H1 (cell line): ENCODE results near the gene CABP2.

Source experiments
- CBX8 ChIP-seq: fragments of 300-800, 300-1000 bp; sonication (generic); IDR thresholded peaks from 2 replicates; pipeline ENCODE4 v1.7.1; 2016; ENCODE audit warnings: low read depth, low read length, borderline replicate concordance
- E2F6 ChIP-seq: IDR thresholded peaks from 2 replicates; pipeline ENCODE4 v1.6.1; 2012; ENCODE audit warnings: inconsistent platforms
- EP300 ChIP-seq, 2 experiments: IDR thresholded peaks; 1 replicate in 1 of 2; 2 replicates in 1 of 2; pipeline ENCODE4 v1.6.1; 2011 to 2012; ENCODE audit warnings: low read depth in 2 of 2, low read length in 2 of 2, mild to moderate bottlenecking in 2 of 2, borderline replicate concordance in 1 of 2, inconsistent platforms in 1 of 2, moderate library complexity in 1 of 2
- KDM1A ChIP-seq: fragments of 200-600, 300-600 bp; sonication (generic); IDR thresholded peaks from 2 replicates; pipeline ENCODE4 v1.7.1; 2016; ENCODE audit warnings: mild to moderate bottlenecking, low read length, borderline replicate concordance
- MAX ChIP-seq: IDR thresholded peaks from 2 replicates; pipeline ENCODE4 v1.6.1; 2012; ENCODE audit warnings: inconsistent platforms
- PHF8 ChIP-seq: fragments of 200-600 bp; sonication (generic); conservative IDR thresholded peaks from 2 replicates; pipeline ENCODE4 v1.7.1; 2012; ENCODE audit warnings: low read depth, mild to moderate bottlenecking, inconsistent platforms, low read length, moderate library complexity
- POLR2A ChIP-seq, 2 experiments: IDR thresholded peaks; 1 replicate in 1 of 2; 2 replicates in 1 of 2; pipeline ENCODE4 v1.6.1; 2011; ENCODE audit warnings: low read depth in 2 of 2, low read length in 2 of 2, mild to moderate bottlenecking in 2 of 2; ENCODE audit errors: control extremely low read depth in 1 of 2
- RFX5 ChIP-seq: IDR thresholded peaks from 2 replicates; pipeline ENCODE4 v1.6.1; 2011; ENCODE audit warnings: low read depth, low read length, improper control_type of control experiment, borderline replicate concordance
- TBP ChIP-seq: IDR thresholded peaks from 2 replicates; pipeline ENCODE4 v1.6.1; 2011; ENCODE audit warnings: low read depth, low read length, improper control_type of control experiment
- TCF12 ChIP-seq: IDR thresholded peaks from 2 replicates; pipeline ENCODE4 v1.6.1; 2011; ENCODE audit warnings: low read depth, mild to moderate bottlenecking, low read length
- YY1 ChIP-seq: IDR thresholded peaks from 2 replicates; pipeline ENCODE4 v1.6.1; 2011; ENCODE audit warnings: low read depth, mild to moderate bottlenecking, low read length

- TF ChIP-seq CBX8 (no peak), TCF12 (no peak), RFX5 (no peak), MAX (no peak), PHF8 (no peak), POLR2A (IDR thresholded peaks at IDR 0.05; ENCODE audit: control extremely low read depth in 1 of 2, low read depth in 2 of 2, low read length in 2 of 2) (no peak), TBP (no peak), E2F6 (no peak), EP300 (IDR thresholded peaks at IDR 0.05; ENCODE audit: borderline replicate concordance in 1 of 2, low read depth in 2 of 2, low read length in 2 of 2) (no peak), KDM1A (no peak), YY1 (no peak)
Observed at GRCh38 chr11:67558084-67558772, 35.0 kb upstream of the CABP2 start.
